ENCODE results near the gene SCAND1.

Gene SCAND1

GRCh38 chr20:35903843-35904242 is 50.5 kb downstream of the SCAND1 start:
- no peak for FAIRE-seq

Measured in G401.6 (cell line).